ENCODE measurements around the gene LRMDA.

DNA sequence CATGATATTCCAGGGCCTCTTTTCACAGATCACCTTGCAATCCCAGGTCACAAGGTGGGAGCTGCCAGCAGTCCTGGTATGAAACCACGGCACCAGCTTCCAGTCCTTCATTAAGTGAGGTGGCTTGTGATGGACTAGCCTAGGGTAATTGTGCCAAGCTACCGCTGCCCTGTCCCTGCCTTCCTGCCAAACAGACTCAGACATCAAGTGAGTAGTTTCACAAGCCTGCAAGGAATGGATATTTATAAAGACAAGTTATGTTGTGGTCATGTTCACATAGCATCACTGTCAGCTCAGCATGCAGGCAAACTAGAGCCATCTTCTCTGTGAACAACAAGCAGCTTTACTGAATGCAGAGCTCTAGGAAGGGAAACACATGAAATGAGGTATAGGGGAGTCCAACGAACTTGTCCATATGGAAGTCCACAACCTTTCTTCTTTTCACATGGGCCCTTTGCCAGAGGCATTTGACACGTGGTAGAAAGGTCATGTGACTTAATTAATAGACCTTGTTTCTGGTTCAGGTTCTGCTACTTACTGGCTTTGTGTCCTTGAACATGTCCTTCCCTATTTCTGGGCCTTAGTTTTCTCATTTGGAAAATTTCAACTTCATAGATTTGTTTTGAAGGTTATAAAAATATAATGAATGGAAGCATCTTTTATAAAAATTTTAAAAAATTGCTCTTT lies 1145.0 kb downstream of the LRMDA start:
- TF ChIP-seq, protein P1, sequence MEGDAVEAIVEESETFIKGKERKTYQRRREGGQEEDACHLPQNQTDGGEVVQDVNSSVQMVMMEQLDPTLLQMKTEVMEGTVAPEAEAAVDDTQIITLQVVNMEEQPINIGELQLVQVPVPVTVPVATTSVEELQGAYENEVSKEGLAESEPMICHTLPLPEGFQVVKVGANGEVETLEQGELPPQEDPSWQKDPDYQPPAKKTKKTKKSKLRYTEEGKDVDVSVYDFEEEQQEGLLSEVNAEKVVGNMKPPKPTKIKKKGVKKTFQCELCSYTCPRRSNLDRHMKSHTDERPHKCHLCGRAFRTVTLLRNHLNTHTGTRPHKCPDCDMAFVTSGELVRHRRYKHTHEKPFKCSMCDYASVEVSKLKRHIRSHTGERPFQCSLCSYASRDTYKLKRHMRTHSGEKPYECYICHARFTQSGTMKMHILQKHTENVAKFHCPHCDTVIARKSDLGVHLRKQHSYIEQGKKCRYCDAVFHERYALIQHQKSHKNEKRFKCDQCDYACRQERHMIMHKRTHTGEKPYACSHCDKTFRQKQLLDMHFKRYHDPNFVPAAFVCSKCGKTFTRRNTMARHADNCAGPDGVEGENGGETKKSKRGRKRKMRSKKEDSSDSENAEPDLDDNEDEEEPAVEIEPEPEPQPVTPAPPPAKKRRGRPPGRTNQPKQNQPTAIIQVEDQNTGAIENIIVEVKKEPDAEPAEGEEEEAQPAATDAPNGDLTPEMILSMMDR (IDR thresholded peaks at IDR 0.05), result no peak
- TF ChIP-seq POLR2A (IDR thresholded peaks at IDR 0.05), result no peak

Data from body of pancreas (tissue), 4 donors.